Ascending aorta (tissue), 2 donors: ENCODE measurements around the gene TNFSF13. TPM values are rescaled to one million over a fixed set of nuclear protein-coding genes. Genes with fewer than 3 reads are reported as not detected.

Source experiments
- DNase-seq, 2 donors: peaks; one replicate each; pipeline ENCODE4 v3.0.0-alpha.2; 2019; ENCODE audit warnings: low spot score in 2 of 2
- H3K27ac ChIP-seq, 2 donors: fragments of 200-600 bp; sonication (generic); one replicate each; pipeline ENCODE4 v1.5.1; 2016 to 2017; ENCODE audit warnings: mild to moderate bottlenecking in 1 of 2
- H3K27me3 ChIP-seq: fragments of 200-600 bp; sonication (generic); one replicate; pipeline ENCODE4 v1.5.1; 2017
- H3K36me3 ChIP-seq, 2 donors: fragments of 200-600 bp; sonication (generic); one replicate each; pipeline ENCODE4 v1.5.1; 2016
- H3K4me1 ChIP-seq, 2 donors: fragments of 200-600 bp; sonication (generic); one replicate each; pipeline ENCODE4 v1.5.1; 2016 to 2017; ENCODE audit warnings: mild to moderate bottlenecking in 1 of 2
- H3K4me3 ChIP-seq, 2 donors: fragments of 200-600 bp; sonication (generic); one replicate each; pipeline ENCODE4 v1.5.1; 2016 to 2017; ENCODE audit warnings: mild to moderate bottlenecking in 1 of 2
- H3K9me3 ChIP-seq, 2 donors: fragments of 200-600 bp; sonication (generic); one replicate each; pipeline ENCODE4 v1.5.1; 2016
- intact Hi-C: fragments of 100-400 bp; cut with DNase I; formaldehyde crosslinking; loops from one replicate; pipeline ENCODE4 v1.15.1; 2023
- total RNA-seq: library from RNA; depleted of rRNA; stranded (reverse); fragments of >200 nt; gene quantifications from one replicate; pipeline ENCODE4 v1.1.0, GENCODE V29; 2016
- TF ChIP-seq, protein P1 (sequence below), 3 experiments: fragments of 200-600 bp in 2 of 3; fragments of 450-650 bp in 1 of 3; sonication (generic) in 2 of 3; IDR thresholded peaks; one replicate each; pipeline ENCODE4 v1.5.1; 2016 to 2019; ENCODE audit warnings: antibody characterized with exemption in 3 of 3, mild to moderate bottlenecking in 1 of 3, moderate library complexity in 1 of 3

The TNFSF13 gene
- total RNA-seq, 1 donor from 2014 or later: 17.5 TPM

DNA sequence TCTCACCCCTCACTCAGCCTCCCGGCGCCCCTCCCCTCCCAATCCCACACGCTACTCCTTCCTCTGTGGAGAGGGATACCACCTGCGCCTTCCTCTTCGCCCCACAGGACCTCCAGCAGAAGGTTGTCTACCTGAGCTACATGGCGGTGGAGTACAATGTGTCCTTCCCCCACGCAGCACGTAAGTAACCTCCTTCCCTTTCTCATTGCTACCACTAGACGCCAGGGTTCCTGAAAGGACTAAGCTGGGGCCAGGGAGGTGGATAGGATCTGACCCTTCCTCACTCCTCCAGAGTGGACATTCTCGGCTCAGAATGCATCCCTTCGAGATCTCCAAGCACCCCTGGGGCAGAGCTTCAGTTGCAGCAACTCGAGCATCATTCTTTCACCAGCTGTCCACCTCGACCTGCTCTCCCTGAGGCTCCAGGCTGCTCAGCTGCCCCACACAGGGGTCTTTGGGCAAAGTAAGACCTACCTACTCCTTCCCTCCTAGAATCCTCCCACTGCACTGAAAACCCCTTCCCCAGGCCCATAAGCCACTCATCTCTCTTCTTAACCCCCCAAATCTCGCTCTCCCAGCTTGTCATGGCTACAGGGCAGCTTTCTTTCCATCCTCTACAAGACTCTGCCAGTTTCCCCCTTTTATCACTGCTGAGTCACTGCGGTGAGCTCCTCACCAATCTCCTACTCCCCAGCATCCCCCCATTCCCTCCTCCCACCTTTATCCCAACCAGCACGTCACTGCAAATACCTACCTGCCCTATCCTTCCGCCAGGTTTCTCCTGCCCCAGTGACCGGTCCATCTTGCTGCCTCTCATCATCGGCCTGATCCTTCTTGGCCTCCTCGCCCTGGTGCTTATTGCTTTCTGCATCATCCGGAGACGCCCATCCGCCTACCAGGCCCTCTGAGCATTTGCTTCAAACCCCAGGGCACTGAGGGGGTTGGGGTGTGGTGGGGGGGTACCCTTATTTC is 22.3 kb downstream of the TNFSF13 start:
- peak overlapping the region; percentile 30 to 65 for H3K4me3 ChIP-seq
- TF ChIP-seq, protein P1, sequence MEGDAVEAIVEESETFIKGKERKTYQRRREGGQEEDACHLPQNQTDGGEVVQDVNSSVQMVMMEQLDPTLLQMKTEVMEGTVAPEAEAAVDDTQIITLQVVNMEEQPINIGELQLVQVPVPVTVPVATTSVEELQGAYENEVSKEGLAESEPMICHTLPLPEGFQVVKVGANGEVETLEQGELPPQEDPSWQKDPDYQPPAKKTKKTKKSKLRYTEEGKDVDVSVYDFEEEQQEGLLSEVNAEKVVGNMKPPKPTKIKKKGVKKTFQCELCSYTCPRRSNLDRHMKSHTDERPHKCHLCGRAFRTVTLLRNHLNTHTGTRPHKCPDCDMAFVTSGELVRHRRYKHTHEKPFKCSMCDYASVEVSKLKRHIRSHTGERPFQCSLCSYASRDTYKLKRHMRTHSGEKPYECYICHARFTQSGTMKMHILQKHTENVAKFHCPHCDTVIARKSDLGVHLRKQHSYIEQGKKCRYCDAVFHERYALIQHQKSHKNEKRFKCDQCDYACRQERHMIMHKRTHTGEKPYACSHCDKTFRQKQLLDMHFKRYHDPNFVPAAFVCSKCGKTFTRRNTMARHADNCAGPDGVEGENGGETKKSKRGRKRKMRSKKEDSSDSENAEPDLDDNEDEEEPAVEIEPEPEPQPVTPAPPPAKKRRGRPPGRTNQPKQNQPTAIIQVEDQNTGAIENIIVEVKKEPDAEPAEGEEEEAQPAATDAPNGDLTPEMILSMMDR (IDR thresholded peaks at IDR 0.05): no peak
- H3K9me3 ChIP-seq: no peaks in the 10 kb centered on the region
- peaks cover 31% of the 10 kb centered on the region in 2 donors for H3K36me3 ChIP-seq
- intact Hi-C loops: loop anchor here (10.0 kb wide), 1 partner anchor 594 kb away; the partner anchor contains the start of gene TMEM107
- H3K27me3 ChIP-seq: no peaks in the 10 kb centered on the region
- no peak for DNase-seq
- peaks cover 25 to 37% of the 10 kb centered on the region in 2 donors for H3K4me1 ChIP-seq
- peak overlapping the region; percentile 85 to 87 for H3K27ac ChIP-seq

- H3K36me3 ChIP-seq: peaks cover 13 to 14% of the 10 kb centered on the region in 2 donors
- no peaks in the 10 kb centered on the region for H3K27me3 ChIP-seq
- DNase-seq: peak in 1 of 2 donors; percentile 69
- peaks cover 25 to 37% of the 10 kb centered on the region in 2 donors for H3K4me1 ChIP-seq
- peak overlapping the region; percentile 59 to 65 for H3K4me3 ChIP-seq
- intact Hi-C loops: loop anchor here (1.0 to 10.0 kb wide), 2 partner anchors 10 to 592 kb away; partner anchors contain the start of gene TMEM107
- no peaks in the 10 kb centered on the region for H3K9me3 ChIP-seq
- peak overlapping the region; percentile 85 to 87 for H3K27ac ChIP-seq
- TF ChIP-seq, protein P1 (IDR thresholded peaks at IDR 0.05): no peak
Measured at GRCh38 chr17:7582396-7583252, 24.1 kb downstream of the TNFSF13 start.

DNA sequence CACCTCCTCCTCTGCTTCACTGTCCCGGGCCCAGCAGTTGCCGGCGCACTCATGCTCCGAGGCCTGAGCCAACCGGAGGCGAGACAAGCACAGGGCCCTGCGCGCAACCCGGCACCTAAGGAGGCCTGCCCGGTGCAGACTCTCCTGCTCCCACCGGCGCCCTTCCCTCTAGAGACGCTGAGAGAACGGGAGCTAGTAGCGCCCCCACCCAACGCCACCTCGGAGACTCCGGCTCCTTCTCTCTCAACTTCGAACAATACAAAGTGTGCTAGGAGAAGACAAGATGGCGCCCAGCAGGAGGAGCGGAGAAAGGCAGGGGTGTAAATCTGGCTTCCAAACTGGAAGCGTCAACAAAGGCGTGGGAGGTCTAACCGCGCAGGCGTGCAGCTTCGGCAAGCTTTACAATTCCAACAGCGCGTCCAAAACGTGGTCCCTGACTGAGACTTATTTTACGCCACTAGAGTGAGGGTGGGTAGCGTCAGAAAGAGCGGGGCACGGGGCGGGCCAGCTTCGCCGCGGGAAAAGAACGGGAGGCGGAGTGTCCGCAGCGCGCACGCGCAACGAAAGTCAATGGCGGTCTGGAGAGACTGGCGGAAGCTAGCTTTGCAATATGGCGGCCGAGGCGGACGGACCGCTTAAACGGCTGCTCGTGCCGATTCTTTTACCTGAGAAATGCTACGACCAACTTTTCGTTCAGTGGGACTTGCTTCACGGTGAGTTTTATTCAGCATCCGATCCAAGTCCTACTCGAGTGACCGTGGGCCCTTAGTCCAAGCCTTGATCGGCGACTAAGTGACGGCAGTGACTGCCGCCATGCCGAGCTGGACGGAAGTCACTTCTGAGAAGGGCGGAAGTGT is 24.9 kb downstream of the TNFSF13 start, which contains the start of gene MPDU1:
Gene MPDU1 (plus strand): TSS at position 600 of the 857 bp plus-strand sequence. CDS start 11 bp downstream, at position 611.
- intact Hi-C loops: loop anchor here (1.0 to 10.0 kb wide), 2 partner anchors 11 to 591 kb away; partner anchors contain the start of gene TMEM107
- TF ChIP-seq, protein P1 (IDR thresholded peaks at IDR 0.05): no peak

DNA sequence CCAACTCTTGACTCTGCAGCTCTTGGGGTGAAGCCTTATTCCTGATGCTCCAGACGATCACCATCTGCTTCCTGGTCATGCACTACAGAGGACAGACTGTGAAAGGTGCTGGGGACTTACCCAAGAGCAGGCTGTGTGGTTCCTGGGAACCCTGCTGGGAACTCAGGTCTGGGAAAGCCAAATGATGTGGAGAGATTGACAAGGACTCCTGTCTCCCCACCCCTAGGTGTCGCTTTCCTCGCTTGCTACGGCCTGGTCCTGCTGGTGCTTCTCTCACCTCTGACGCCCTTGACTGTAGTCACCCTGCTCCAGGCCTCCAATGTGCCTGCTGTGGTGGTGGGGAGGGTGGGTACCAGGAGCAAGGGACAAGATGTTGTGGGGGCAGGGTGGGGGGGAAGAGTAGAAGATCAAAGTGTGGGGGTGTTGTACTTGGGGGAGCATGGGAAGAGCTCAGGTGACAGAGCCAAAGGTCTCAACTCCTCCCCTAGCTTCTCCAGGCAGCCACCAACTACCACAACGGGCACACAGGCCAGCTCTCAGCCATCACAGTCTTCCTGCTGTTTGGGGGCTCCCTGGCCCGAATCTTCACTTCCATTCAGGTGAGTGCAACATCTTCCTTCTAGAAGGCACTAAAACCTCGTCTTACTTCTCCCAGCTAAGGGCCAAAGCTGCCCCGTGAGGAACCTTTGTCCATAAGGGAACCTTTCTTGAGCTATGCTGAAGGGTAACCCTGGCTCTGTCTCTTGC is 28.3 kb downstream of the TNFSF13 start:
- intact Hi-C loops: loop anchor here (10.0 kb wide), 1 partner anchor 588 kb away; the partner anchor contains the start of gene TMEM107
- Histone ChIP-seq H3K4me1 (peaks cover 22 to 36% of the 10 kb centered on the region in 2 donors), H3K4me3 (no peak overlapping the region)

More for the DNA sequence above, 24.9 kb downstream of the TNFSF13 start, which contains the start of gene MPDU1:
- peak; percentile 79 to 98 for DNase-seq
- Histone ChIP-seq H3K4me1 (peaks cover 25 to 42% of the 10 kb centered on the region in 2 donors), H3K27me3 (no peaks in the 10 kb centered on the region), H3K36me3 (peaks cover 5% of the 10 kb centered on the region in 2 donors), H3K4me3 (peak within 1 kb of the TSS; percentile 59 to 65), H3K27ac (peak within 1 kb of the TSS; percentile 85 to 87), H3K9me3 (no peaks in the 10 kb centered on the region)

More for the DNA sequence above, 28.3 kb downstream of the TNFSF13 start:
- Histone ChIP-seq H3K9me3 (no peaks in the 10 kb centered on the region), H3K27me3 (no peaks in the 10 kb centered on the region), H3K27ac (no peak overlapping the region), H3K36me3 (peaks cover 7 to 9% of the 10 kb centered on the region in 2 donors)
- TF ChIP-seq, protein P1 (IDR thresholded peaks at IDR 0.05): no peak
- no peak for DNase-seq
